K562 (cell line): ENCODE measurements around the gene KIF24. TPM values are rescaled to one million over a fixed set of nuclear protein-coding genes. Genes with fewer than 3 reads are reported as not detected.

Experiments
- ATAC-seq: fragments of 200-7000 bp; cut with Tn5 transposase; 3 replicates; pipeline ENCODE4 v1.9.1; 2020; ENCODE audit warnings: moderate library complexity
- BruUV-seq: library from RNA; stranded (reverse); fragments of 400-500 nt; replicated peaks from 2 replicates; lab custom pipeline; 2021; lab: Mats Ljungman, UMichigan
- CTCF ChIA-PET: fragments of 300-600 bp; formaldehyde crosslinking; extraction: SDS; loops from one replicate; lab custom pipeline; 2021; ENCODE audit warnings: low intra/inter-chr PET ratio; lab: Yijun Ruan, JAX
- POLR2A ChIA-PET: fragments of 300-600, 350-650 bp; sonication (Branson Sonifier 250); formaldehyde crosslinking; extraction: SDS; loops from one replicate; lab custom pipeline; 2021; ENCODE audit warnings: antibody characterized with exemption, inconsistent platforms; lab: Yijun Ruan, JAX
- DNase-seq, 4 experiments: peaks; one replicate each; pipeline versions ENCODE4 v3.0.0 to v3.0.0-alpha.2; 2011 to 2018; ENCODE audit warnings: low spot score in 3 of 4, mixed read lengths in 3 of 4; ENCODE audit errors: extremely low read depth in 1 of 4
- FAIRE-seq: peaks from 2 replicates; lab custom pipeline; 2011; peaks lifted over from hg19 to GRCh38; lab: Jason Lieb, UNC
- H2AFZ ChIP-seq: 2 replicates; pipeline ENCODE4 v1.6.0; 2011; ENCODE audit warnings: low read depth, low read length, control low read depth, inconsistent platforms
- H3K27ac ChIP-seq: fragments of 200-600 bp; 3 replicates; pipeline ENCODE4 v1.8.0; 2011; ENCODE audit warnings: low read depth, mild to moderate bottlenecking, control low read depth, inconsistent platforms, low read length, moderate library complexity, mixed read lengths; ENCODE audit errors: extremely low read depth
- H3K27me3 ChIP-seq, 2 experiments: fragments of 300-600 bp in 1 of 2; 2 replicates in 1 of 2; 3 replicates in 1 of 2; pipeline versions ENCODE4 v1.6.0 to v1.8.0; 2011; ENCODE audit warnings: inconsistent platforms in 2 of 2, low read length in 2 of 2, mild to moderate bottlenecking in 1 of 2, mixed read lengths in 1 of 2, moderate library complexity in 1 of 2; ENCODE audit not compliant: control insufficient read depth in 2 of 2, insufficient read depth in 2 of 2
- H3K36me3 ChIP-seq: fragments of 300-600 bp; 3 replicates; pipeline ENCODE4 v1.8.0; 2011; ENCODE audit warnings: mild to moderate bottlenecking, low read length, inconsistent platforms; ENCODE audit not compliant: control insufficient read depth, insufficient read depth
- H3K4me1 ChIP-seq, 2 experiments: fragments of 200-600 bp in 1 of 2; replicated peaks in 1 of 2; 2 replicates in 1 of 2; 3 replicates in 1 of 2; pipeline versions ENCODE4 v1.5.1 to v1.8.0; 2011; ENCODE audit warnings: inconsistent platforms in 2 of 2, low read length in 2 of 2, mild to moderate bottlenecking in 1 of 2, mixed read lengths in 1 of 2, moderate library complexity in 1 of 2; ENCODE audit not compliant: control insufficient read depth in 2 of 2, insufficient read depth in 2 of 2
- H3K4me2 ChIP-seq: 2 replicates; pipeline ENCODE4 v1.6.1; 2011; ENCODE audit warnings: low read length, control low read depth, inconsistent platforms, mixed read lengths; ENCODE audit not compliant: insufficient read depth
- H3K4me3 ChIP-seq: fragments of 200-600 bp; sonication (generic), shearing (Covaris generic); 2 replicates; pipeline ENCODE4 v1.5.1; 2016; ENCODE audit warnings: control low read depth, inconsistent platforms
- H3K79me2 ChIP-seq: fragments of 200-600 bp; 3 replicates; pipeline ENCODE4 v1.8.0; 2011; ENCODE audit warnings: low read length, inconsistent platforms; ENCODE audit not compliant: control insufficient read depth, insufficient read depth
- H3K9ac ChIP-seq, 2 experiments: 2 replicates each; pipeline versions ENCODE4 v1.6.0 to v1.6.1; 2011; ENCODE audit warnings: low read depth in 2 of 2, low read length in 2 of 2, control low read depth in 1 of 2, inconsistent platforms in 1 of 2, mild to moderate bottlenecking in 1 of 2, mixed read lengths in 1 of 2; ENCODE audit not compliant: insufficient read depth in 1 of 2
- H3K9me1 ChIP-seq: one replicate; pipeline ENCODE4 v1.6.0; 2011; ENCODE audit warnings: inconsistent platforms, mild to moderate bottlenecking, low read length, moderate library complexity; ENCODE audit not compliant: control insufficient read depth, insufficient read depth
- H3K9me3 ChIP-seq: replicated peaks from 2 replicates; pipeline ENCODE4 v1.5.1; 2011; ENCODE audit warnings: low read depth, low read length, inconsistent platforms; ENCODE audit not compliant: control insufficient read depth, insufficient read depth
- H4K20me1 ChIP-seq: replicated peaks from 2 replicates; pipeline ENCODE4 v1.6.1; 2011; ENCODE audit warnings: low read length, inconsistent platforms, mixed read lengths; ENCODE audit not compliant: control insufficient read depth, insufficient read depth
- ZZZ3 ChIP-seq: fragments of 450-650 bp; IDR thresholded peaks from 2 replicates; pipeline ENCODE4 v1.6.1; 2016; ENCODE audit warnings: antibody characterized with exemption, mild to moderate bottlenecking, moderate library complexity
- WGBS: fragments of 100-300 bp; shearing (Covaris generic); methylation state at CpG from one replicate; pipeline ENCODE4 v1.1.6; 2016; ENCODE audit warnings: low coverage, mixed read lengths; ENCODE audit not compliant: insufficient coverage; ENCODE audit errors: missing lambda C conversion rate; 5-methylcytosine and 5-hydroxymethylcytosine counted together
- in situ Hi-C: fragments of 300-500 bp; cut with MboI; formaldehyde crosslinking; loops from 4 replicates; pipeline ENCODE4 v1.15.0; 2018; ENCODE audit warnings: inconsistent platforms, mixed read lengths
- intact Hi-C: fragments of 100-400 bp; cut with micrococcal nuclease; formaldehyde crosslinking; loops from 2 replicates; pipeline ENCODE4 v1.14.2; 2022
- polyA plus RNA-seq, 8 experiments: library from polyadenylated mRNA; depleted of rRNA in 4 of 8; stranded (reverse) in 5 of 8; unstranded in 3 of 8; fragments of >200 nt; fragmentation: Nextera tagmentation in 2 of 8; fragmentation: Illumina TruSeq in 1 of 8; extraction: Ambion mirVana in 2 of 8; extraction: Trizol in 1 of 8; gene quantifications; 2 replicates each; pipeline versions ENCODE4 v1.2.1 to v1.2.3, GENCODE V29; 2011 to 2014; ENCODE audit warnings: inconsistent platforms in 1 of 8, missing spikeins in 1 of 8
- total RNA-seq, 7 experiments: library from RNA; depleted of rRNA in 6 of 7; stranded (reverse); fragments of >200 nt in 6 of 7; fragmentation: Illumina TruSeq in 2 of 7; extraction: Trizol in 2 of 7; gene quantifications; 2 replicates each; pipeline versions ENCODE4 v1.2.1 to v1.2.3, GENCODE V29; 2011 to 2021; ENCODE audit warnings: low replicate concordance in 1 of 7
- TF ChIP-seq, protein P1 (sequence below): fragments of 450-650 bp; IDR thresholded peaks from 2 replicates; pipeline ENCODE4 v1.6.1; 2017; ENCODE audit warnings: mild to moderate bottlenecking, moderate library complexity
- TF ChIP-seq, protein P2 (sequence below): fragments of 250-450 bp; sonication (Bioruptor Pico); IDR thresholded peaks from 2 replicates; pipeline ENCODE4 v1.8.0; 2021; ENCODE audit warnings: moderate library complexity, mild to moderate bottlenecking, inconsistent platforms

KIF24 gene
- total and polyA plus RNA-seq, 9 of the 15 experiments (the other 6 are each of a cell fraction or from before 2014, with no cell fraction given) = 0.63 to 5.8 (median 4.4) TPM

DNA sequence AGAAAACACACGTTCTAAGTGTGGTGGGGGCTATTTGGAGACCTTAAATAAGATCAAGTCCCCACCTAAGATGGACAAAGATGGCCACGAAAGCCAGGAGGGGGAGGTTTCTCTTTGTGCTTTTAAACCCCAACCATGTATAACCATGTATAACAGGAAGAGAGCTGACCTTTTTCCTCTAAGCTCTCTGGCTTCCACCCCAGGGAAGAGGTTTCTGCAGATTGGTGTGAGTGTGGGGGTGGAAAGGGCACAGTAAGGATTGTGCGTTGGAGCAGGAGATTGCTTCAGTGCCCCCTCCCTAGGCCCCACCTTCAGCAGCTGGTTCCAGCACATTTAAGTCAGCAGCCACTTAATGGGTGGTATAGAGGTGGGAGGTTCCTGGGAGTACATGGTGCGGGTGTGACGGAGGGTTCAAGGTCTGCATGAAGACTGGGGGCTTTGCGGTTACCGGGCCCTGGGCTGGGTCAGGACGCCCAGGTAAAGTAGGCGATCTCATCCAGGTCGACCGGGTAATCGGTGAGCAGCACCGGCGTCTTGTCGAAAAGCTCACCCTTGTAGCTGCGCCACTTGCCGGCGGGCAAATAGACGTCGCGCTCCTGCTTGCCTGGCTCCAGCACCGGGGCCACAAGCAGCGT, 41.4 kb upstream of the KIF24 start:
- Histone ChIP-seq H3K79me2 (no peaks in the 10 kb centered on the region), H3K4me2 (no peak overlapping the region), H3K27ac (no peak overlapping the region), H3K4me1 (no peaks in the 10 kb centered on the region; a peak in 1 of 5 replicates), H3K4me3 (no peak overlapping the region), H4K20me1 (no peaks in the 10 kb centered on the region), H3K36me3 (no peaks in the 10 kb centered on the region), H3K9ac (no peak overlapping the region)
- DNase-seq = no peak
- CTCF ChIA-PET = no interaction called here
- no peak for ATAC-seq
- BruUV-seq = no TSS peak
- 23% methylated on average over 5 of the region's 23 CpGs for WGBS
- intact Hi-C loops = no loop called here
- no peak for TF ChIP-seq ZZZ3
- TF ChIP-seq, protein P1, sequence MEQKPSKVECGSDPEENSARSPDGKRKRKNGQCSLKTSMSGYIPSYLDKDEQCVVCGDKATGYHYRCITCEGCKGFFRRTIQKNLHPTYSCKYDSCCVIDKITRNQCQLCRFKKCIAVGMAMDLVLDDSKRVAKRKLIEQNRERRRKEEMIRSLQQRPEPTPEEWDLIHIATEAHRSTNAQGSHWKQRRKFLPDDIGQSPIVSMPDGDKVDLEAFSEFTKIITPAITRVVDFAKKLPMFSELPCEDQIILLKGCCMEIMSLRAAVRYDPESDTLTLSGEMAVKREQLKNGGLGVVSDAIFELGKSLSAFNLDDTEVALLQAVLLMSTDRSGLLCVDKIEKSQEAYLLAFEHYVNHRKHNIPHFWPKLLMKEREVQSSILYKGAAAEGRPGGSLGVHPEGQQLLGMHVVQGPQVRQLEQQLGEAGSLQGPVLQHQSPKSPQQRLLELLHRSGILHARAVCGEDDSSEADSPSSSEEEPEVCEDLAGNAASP = no peak
- TF ChIP-seq, protein P2, sequence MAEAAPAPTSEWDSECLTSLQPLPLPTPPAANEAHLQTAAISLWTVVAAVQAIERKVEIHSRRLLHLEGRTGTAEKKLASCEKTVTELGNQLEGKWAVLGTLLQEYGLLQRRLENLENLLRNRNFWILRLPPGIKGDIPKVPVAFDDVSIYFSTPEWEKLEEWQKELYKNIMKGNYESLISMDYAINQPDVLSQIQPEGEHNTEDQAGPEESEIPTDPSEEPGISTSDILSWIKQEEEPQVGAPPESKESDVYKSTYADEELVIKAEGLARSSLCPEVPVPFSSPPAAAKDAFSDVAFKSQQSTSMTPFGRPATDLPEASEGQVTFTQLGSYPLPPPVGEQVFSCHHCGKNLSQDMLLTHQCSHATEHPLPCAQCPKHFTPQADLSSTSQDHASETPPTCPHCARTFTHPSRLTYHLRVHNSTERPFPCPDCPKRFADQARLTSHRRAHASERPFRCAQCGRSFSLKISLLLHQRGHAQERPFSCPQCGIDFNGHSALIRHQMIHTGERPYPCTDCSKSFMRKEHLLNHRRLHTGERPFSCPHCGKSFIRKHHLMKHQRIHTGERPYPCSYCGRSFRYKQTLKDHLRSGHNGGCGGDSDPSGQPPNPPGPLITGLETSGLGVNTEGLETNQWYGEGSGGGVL (CRISPR knock-in tag) = no peak
- TF ChIP-seq, all 486 proteins: peak for 0
- H3K9me3 ChIP-seq = 0 out of 2 replicates have a peak, but pooled peaks cover 2% of the 10 kb centered on the region
- H3K9me1 ChIP-seq = no peaks in the 10 kb centered on the region
- FAIRE-seq = no peak
- no peak overlapping the region for H2AFZ ChIP-seq
- no peaks in the 10 kb centered on the region for H3K27me3 ChIP-seq
- POLR2A ChIA-PET = no interaction called here
- in situ Hi-C loops = no loop called here
